ENCODE data around the gene P2RY2. TPM values are rescaled to one million over a fixed set of nuclear protein-coding genes. Genes with fewer than 3 reads are reported as not detected.
A peak's percentile ranks its signal among the peaks of the same experiment; 100 is the strongest.
"Not testable (repeated sequence)": the region's sequence is repeated elsewhere in the genome, so short reads cannot be mapped to it uniquely, and the experiment has no call there.

Gene P2RY2
- total RNA-seq, 2 experiments from 2014 or later, result not detected

DNA sequence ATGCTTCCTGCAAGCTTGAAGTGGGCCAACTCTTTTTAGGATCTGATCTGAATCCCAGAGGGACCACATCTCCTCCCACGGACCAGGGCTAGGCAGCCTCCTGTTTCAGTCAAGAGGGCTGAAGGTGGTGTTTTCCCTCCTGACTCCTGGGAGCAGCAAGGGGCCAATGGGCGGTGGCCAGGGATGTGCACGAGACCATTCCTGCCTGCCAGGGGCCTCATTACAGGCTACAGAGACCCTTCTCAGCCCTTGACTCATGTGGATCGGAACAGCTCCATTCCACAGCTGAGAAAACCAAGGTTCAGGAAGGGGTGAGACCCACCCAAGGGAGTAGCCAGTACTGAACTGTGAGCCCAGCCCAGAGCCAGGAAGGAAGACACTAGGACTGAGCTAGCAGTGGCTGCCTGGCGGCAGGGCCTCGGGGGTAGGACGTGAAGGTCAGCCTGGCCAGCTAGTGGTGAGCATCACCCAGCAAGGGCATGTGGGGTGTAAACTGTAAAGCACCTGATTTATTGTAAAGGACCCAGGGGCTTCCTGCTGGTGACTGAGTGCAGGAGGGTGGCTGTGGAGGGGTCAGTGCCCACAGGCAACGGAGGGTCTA lies 50.7 kb downstream of the P2RY2 start:
- POLR2A ChIA-PET, result interaction anchor here (0.6 kb wide), 1 partner anchor 75 kb away, joined by 4 read pairs; no protein-coding TSS in a partner anchor
- H3K27me3 Mint-ChIP-seq, result peaks cover 9% of the 10 kb centered on the region
- H3K27ac Mint-ChIP-seq, result no peak overlapping the region
- DNase-seq, result peak; percentile 3
- CTCF ChIA-PET, result no interaction called here
- no peaks in the 10 kb centered on the region for H3K36me3 Mint-ChIP-seq
- H3K4me3 Mint-ChIP-seq, result no peak overlapping the region
- no peaks in the 10 kb centered on the region for H3K9me3 Mint-ChIP-seq
- intact Hi-C loops (cut with micrococcal nuclease), result no loop called here
- no peaks in the 10 kb centered on the region for H3K4me1 Mint-ChIP-seq (ENCODE audit: low read depth)

DNA sequence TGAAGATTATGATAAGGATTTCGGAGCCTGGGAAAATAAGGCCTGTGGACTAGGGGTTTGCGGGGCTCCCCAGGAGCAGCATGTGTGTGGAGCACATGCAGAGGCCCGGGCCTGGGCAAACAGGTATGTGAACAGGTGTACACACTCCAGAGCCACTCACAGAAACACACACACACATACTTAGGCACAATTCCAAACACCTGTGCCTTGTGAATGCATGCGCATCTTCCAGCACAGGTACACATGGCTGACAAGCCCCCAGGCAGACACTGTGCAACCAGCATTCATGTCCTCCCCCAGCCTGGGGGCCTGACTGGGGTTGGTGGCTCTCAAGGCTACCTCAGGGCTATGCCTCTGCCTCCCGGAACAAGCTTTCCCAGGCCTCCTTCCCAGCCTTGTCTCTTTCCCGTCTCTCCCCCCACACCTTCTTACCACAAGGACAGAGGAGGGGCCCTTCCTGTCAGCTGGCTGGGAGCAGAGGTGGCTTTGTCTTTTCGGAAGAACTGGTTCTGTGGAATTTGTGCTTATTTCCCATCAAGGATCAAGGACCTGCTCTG lies 51.5 kb downstream of the P2RY2 start:
- CTCF ChIA-PET, result no interaction called here
- no peaks in the 10 kb centered on the region for H3K4me1 Mint-ChIP-seq (ENCODE audit: low read depth)

DNA sequence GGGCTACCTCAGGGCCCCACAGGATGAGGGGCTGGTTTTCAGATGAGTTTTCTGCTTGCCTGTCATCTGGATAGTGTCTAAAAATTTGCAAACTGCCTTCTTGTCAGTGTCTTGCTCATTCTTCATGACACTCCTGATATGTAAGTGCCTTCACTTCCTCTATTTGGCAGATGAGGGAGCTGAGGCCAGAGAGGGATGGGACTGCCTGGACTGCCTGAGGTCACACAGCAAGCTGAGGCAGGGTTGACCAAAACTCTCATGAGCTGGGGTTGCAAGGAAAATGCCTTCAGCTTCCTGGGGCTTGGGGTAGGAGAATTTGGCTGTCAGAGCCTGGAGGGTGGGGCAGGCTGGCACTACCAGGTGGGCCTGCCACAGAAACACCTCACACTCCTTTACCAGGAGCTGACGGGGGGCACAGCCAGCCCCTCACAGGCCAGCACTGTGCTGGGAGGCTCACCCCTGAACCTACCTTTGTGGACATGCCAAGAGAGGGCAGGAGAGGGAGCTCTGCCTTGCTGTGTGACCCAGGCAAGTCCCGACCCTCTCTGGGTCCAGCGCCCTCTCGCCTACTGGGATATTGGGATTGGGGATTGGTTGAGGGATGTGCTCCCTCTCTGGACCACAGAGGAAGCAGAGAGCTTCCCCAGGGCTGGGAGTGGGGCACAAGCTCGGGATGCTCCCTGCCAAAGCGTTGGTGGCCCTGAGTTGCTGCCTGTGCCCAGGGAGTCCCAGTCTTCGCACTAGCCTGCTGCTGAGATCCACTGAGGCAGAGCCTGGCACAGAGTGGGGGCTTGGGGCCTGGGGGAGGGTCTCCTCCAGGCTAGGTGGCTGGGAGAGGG lies 52.2 kb downstream of the P2RY2 start:
- intact Hi-C loops (cut with micrococcal nuclease), result no loop called here

More for the DNA sequence above, 51.5 kb downstream of the P2RY2 start:
- H3K4me3 Mint-ChIP-seq, result no peak overlapping the region
- H3K36me3 Mint-ChIP-seq, result no peaks in the 10 kb centered on the region
- no peak overlapping the region for H3K27ac Mint-ChIP-seq
- POLR2A ChIA-PET, result no interaction called here
- peak; percentile 7 for DNase-seq
- H3K9me3 Mint-ChIP-seq, result no peaks in the 10 kb centered on the region
- peaks cover 8% of the 10 kb centered on the region for H3K27me3 Mint-ChIP-seq
- intact Hi-C loops (cut with micrococcal nuclease), result no loop called here

DNA sequence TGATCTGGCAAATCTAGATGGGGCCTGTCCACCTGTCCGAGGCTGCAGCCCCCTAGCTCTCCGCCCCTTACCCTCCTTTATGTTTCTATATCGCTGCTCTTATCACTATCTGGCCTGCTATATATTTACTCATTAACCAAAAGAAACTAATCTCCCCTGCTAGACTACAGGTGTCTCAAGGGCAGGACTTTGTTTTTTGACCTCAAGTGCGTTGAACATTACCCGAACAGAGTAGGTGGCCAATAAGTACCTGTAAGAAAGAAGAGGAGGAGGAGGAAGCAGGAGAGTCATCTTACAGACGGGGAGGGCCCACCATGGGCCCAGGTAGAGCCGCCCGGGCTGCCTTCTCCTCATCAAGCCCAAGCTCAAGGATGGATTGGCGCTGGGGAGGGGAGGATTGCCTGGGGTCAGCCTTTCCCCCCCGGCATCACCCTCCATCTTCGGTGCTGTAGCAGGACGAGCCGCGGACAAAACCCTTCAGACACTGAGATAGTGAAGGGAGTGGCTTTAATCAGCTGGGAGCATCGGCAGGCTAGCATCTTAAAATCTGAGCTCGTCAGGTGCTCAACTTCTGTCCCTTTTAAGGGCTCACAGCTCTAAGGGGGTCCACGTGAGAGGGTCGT lies 52.9 kb downstream of the P2RY2 start:
- H3K27ac Mint-ChIP-seq, result no peak overlapping the region
- no peaks in the 10 kb centered on the region for H3K9me3 Mint-ChIP-seq
- CTCF ChIA-PET, result no interaction called here
- H3K4me3 Mint-ChIP-seq, result no peak overlapping the region
- no peaks in the 10 kb centered on the region for H3K27me3 Mint-ChIP-seq
- intact Hi-C loops (cut with micrococcal nuclease), result no loop called here
- POLR2A ChIA-PET, result no interaction called here
- H3K36me3 Mint-ChIP-seq, result no peaks in the 10 kb centered on the region
- DNase-seq, result peak; percentile 5
- no peaks in the 10 kb centered on the region for H3K4me1 Mint-ChIP-seq (ENCODE audit: low read depth)

More for the DNA sequence above, 52.2 kb downstream of the P2RY2 start:
- ChIA-PET POLR2A (no interaction called here), CTCF (no interaction called here)
- H3K27me3 Mint-ChIP-seq, result peaks cover under 1% of the 10 kb centered on the region
- no peak overlapping the region for H3K27ac Mint-ChIP-seq
- H3K36me3 Mint-ChIP-seq, result no peaks in the 10 kb centered on the region
- peak; percentile 3 for DNase-seq
- H3K4me1 Mint-ChIP-seq (ENCODE audit: low read depth), result no peaks in the 10 kb centered on the region
- H3K9me3 Mint-ChIP-seq, result no peaks in the 10 kb centered on the region
- no peak overlapping the region for H3K4me3 Mint-ChIP-seq

DNA sequence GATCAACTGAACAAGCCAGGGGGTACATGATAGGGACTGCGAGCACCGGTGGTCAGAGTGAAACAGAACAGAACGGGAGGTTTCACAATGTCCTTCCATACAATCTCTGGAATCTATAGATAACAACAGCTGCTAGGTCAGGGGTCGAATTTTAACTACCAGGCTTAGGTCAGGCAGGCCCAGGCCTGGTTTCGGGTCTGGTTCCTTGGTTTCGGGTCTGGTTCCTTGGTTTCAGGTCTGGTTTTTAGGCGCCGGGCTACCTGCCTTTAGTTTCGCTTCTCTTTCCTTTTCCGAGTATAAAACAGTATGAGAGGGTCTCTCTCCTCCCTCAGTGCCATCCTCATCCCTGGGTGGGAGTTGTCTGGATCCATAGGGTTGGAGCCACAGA lies 53.4 kb downstream of the P2RY2 start:
- H3K27me3 Mint-ChIP-seq; H3K36me3 Mint-ChIP-seq; intact Hi-C loops (cut with micrococcal nuclease); CTCF ChIA-PET; H3K9me3 Mint-ChIP-seq; H3K27ac Mint-ChIP-seq; H3K4me1 Mint-ChIP-seq (ENCODE audit: low read depth); H3K4me3 Mint-ChIP-seq; POLR2A ChIA-PET: not testable (repeated sequence)
- DNase-seq, result peak; percentile 6

- POLR2A ChIA-PET, result no interaction called here
- Mint-ChIP-seq H3K27ac (no peak within 1 kb of the TSS), H3K36me3 (no peaks in the 10 kb centered on the region), H3K9me3 (no peaks in the 10 kb centered on the region), H3K27me3 (no peaks in the 10 kb centered on the region), H3K4me3 (no peak within 1 kb of the TSS), H3K4me1 (ENCODE audit: low read depth) (no peaks in the 10 kb centered on the region)
- CTCF ChIA-PET, result no interaction called here
- peak; percentile 7 for DNase-seq
- intact Hi-C loops (cut with micrococcal nuclease), result no loop called here
These were observed 54.0 kb downstream of the P2RY2 start, which contains the start of gene P2RY6 for GRCh38 chr11:73271936-73272679. Gene P2RY6, plus strand, starts transcription at chr11:73272338. Its CDS starts 24,181 bp downstream, at chr11:73296519.

- Mint-ChIP-seq H3K9me3 (no peaks in the 10 kb centered on the region), H3K36me3 (no peaks in the 10 kb centered on the region), H3K27ac (no peak overlapping the region), H3K4me1 (ENCODE audit: low read depth) (no peaks in the 10 kb centered on the region), H3K27me3 (no peaks in the 10 kb centered on the region), H3K4me3 (no peak overlapping the region)
- ChIA-PET CTCF (no interaction called here), POLR2A (no interaction called here)
- DNase-seq, result no peak
- intact Hi-C loops (cut with micrococcal nuclease), result no loop called here
These were observed 54.6 kb downstream of the P2RY2 start for GRCh38 chr11:73272680-73273038.

DNA sequence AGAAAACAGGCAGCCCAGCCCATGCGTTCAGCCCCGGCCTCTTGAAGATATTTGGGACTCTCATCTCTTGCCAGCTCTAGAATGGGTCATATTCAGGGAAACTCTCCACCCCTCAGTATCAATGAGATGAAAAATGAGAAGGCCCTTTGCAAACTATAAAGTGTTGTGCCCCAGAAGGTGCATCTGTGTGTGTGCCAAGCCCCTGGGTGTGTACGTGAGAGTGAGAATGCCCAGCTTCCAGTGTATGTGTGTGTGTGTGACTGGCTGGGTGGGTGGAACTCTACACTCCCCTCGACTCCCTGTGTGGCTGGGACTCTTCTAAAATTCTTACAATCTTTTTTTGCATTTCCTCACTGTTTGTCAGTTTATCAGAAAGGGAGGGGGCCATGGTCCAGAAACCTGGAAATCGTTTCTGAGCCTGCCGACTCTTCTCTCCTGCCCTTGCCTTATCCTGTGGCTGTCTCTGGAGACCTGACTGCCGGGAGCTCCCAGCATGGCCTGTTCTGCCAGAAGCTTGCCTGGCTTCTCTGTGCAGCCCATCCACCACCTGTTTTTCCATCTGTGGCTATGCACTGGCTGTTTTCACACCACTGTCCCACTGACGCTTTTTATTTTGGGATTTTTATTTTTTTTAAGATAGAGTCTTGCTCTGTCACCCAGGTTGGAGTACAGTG lies 55.3 kb downstream of the P2RY2 start:
- Mint-ChIP-seq H3K4me3 (no peak overlapping the region), H3K27me3 (no peaks in the 10 kb centered on the region), H3K9me3 (no peaks in the 10 kb centered on the region), H3K36me3 (no peaks in the 10 kb centered on the region), H3K4me1 (ENCODE audit: low read depth) (no peaks in the 10 kb centered on the region), H3K27ac (no peak overlapping the region)
- DNase-seq, result no peak
- ChIA-PET CTCF (no interaction called here), POLR2A (no interaction called here)
- intact Hi-C loops (cut with micrococcal nuclease), result no loop called here

GRCh38 chr11:73274191-73274590 lies 56.1 kb downstream of the P2RY2 start:
- H3K9me3 Mint-ChIP-seq; H3K27me3 Mint-ChIP-seq; H3K36me3 Mint-ChIP-seq; DNase-seq; H3K4me3 Mint-ChIP-seq; H3K27ac Mint-ChIP-seq; POLR2A ChIA-PET; intact Hi-C loops (cut with micrococcal nuclease); H3K4me1 Mint-ChIP-seq (ENCODE audit: low read depth): not testable (repeated sequence)
- CTCF ChIA-PET, result interaction anchor here (0.6 to 1.2 kb wide), 2 partner anchors 32 to 402 kb away, joined by 3 read pairs; no protein-coding TSS in a partner anchor

- DNase-seq, result no peak
- Mint-ChIP-seq H3K9me3 (no peaks in the 10 kb centered on the region), H3K4me1 (ENCODE audit: low read depth) (no peaks in the 10 kb centered on the region), H3K36me3 (no peaks in the 10 kb centered on the region), H3K27ac (no peak overlapping the region), H3K27me3 (no peaks in the 10 kb centered on the region), H3K4me3 (no peak overlapping the region)
- ChIA-PET CTCF (interaction anchor here (0.6 to 1.2 kb wide), 3 partner anchors 20 to 403 kb away, joined by 3 read pairs; no protein-coding TSS in a partner anchor), POLR2A (no interaction called here)
- intact Hi-C loops (cut with micrococcal nuclease), result no loop called here
These were observed 56.8 kb downstream of the P2RY2 start for GRCh38 chr11:73274722-73275380.

GRCh38 chr11:73275381-73275750 lies 57.3 kb downstream of the P2RY2 start:
- H3K36me3 Mint-ChIP-seq, result no peaks in the 10 kb centered on the region
- no peak for DNase-seq
- POLR2A ChIA-PET, result no interaction called here
- H3K27ac Mint-ChIP-seq, result no peak overlapping the region
- intact Hi-C loops (cut with micrococcal nuclease), result no loop called here
- CTCF ChIA-PET, result interaction anchor here (0.8 to 1.2 kb wide), 2 partner anchors 20 to 31 kb away, joined by 3 read pairs; no protein-coding TSS in a partner anchor
- no peaks in the 10 kb centered on the region for H3K4me1 Mint-ChIP-seq (ENCODE audit: low read depth)
- H3K4me3 Mint-ChIP-seq, result no peak overlapping the region
- no peaks in the 10 kb centered on the region for H3K27me3 Mint-ChIP-seq
- no peaks in the 10 kb centered on the region for H3K9me3 Mint-ChIP-seq
